CD4-positive, alpha-beta T cell (primary cell): ENCODE measurements around the gene PSRC1. TPM values are rescaled to one million over a fixed set of nuclear protein-coding genes. Genes with fewer than 3 reads are reported as not detected.

Experiments
- ATAC-seq: fragments of 200-7000 bp; cut with Tn5 transposase; one replicate; pipeline ENCODE4 v1.10.0; 2022; ENCODE audit warnings: mild to moderate bottlenecking; ENCODE audit not compliant: poor library complexity
- CTCF ChIA-PET: fragments of 350-600 bp; sonication (Branson Sonifier 250); formaldehyde crosslinking; loops from one replicate; lab custom pipeline; 2021; ENCODE audit warnings: antibody characterized with exemption, inconsistent platforms; lab: Charles Lee
- POLR2A ChIA-PET: fragments of 350-600 bp; sonication (Branson Sonifier 250); formaldehyde crosslinking; loops from one replicate; lab custom pipeline; 2021; ENCODE audit warnings: antibody characterized with exemption, inconsistent platforms; lab: Charles Lee
- DNase-seq, 14 experiments: peaks; one replicate each; pipeline ENCODE4 v3.0.0-alpha.2; 2013 to 2020; ENCODE audit warnings: mixed read lengths in 2 of 14
- H3K27ac ChIP-seq, 2 donors: one replicate each; pipeline versions ENCODE4 v1.5.1 to v1.7.0; 2013; ENCODE audit warnings: low read length in 2 of 2, low read depth in 1 of 2, mild to moderate bottlenecking in 1 of 2
- H3K27me3 ChIP-seq, 2 experiments: 1 replicate in 1 of 2; 2 replicates in 1 of 2; pipeline versions ENCODE4 v1.6.1 to v1.7.0; 2013; ENCODE audit warnings: low read length in 2 of 2, control low read depth in 1 of 2, mild to moderate bottlenecking in 1 of 2, moderate library complexity in 1 of 2; ENCODE audit not compliant: insufficient read depth in 2 of 2, control insufficient read depth in 1 of 2
- H3K36me3 ChIP-seq: one replicate; pipeline ENCODE4 v1.6.1; 2013; ENCODE audit warnings: low read length, control low read depth; ENCODE audit not compliant: insufficient read depth
- H3K4me1 ChIP-seq: one replicate; pipeline ENCODE4 v1.6.1; 2013; ENCODE audit warnings: low read length, control low read depth; ENCODE audit not compliant: insufficient read depth
- H3K4me3 ChIP-seq: one replicate; pipeline ENCODE4 v1.5.1; 2013; ENCODE audit warnings: mild to moderate bottlenecking, low read length, moderate library complexity
- H3K9me3 ChIP-seq, 2 experiments: 1 replicate in 1 of 2; 2 replicates in 1 of 2; pipeline versions ENCODE4 v1.6.1 to v1.7.0; 2013; ENCODE audit warnings: low read length in 2 of 2, mild to moderate bottlenecking in 2 of 2, control low read depth in 1 of 2, moderate library complexity in 1 of 2; ENCODE audit not compliant: control insufficient read depth in 1 of 2, insufficient read depth in 1 of 2
- H3K27ac Mint-ChIP-seq: one replicate; pipeline ENCODE4 v1.8.0; 2020; ENCODE audit warnings: mixed read lengths
- H3K27me3 Mint-ChIP-seq: one replicate; pipeline ENCODE4 v1.8.0; 2021; ENCODE audit warnings: mixed read lengths
- H3K36me3 Mint-ChIP-seq: one replicate; pipeline ENCODE4 v1.8.0; 2021; ENCODE audit warnings: low read depth, mixed read lengths
- H3K4me1 Mint-ChIP-seq: one replicate; pipeline ENCODE4 v1.8.0; 2021; ENCODE audit warnings: low read depth, mixed read lengths
- H3K4me3 Mint-ChIP-seq: one replicate; pipeline ENCODE4 v1.8.0; 2020; ENCODE audit warnings: mild to moderate bottlenecking, mixed read lengths
- H3K9me3 Mint-ChIP-seq: one replicate; pipeline ENCODE4 v1.8.0; 2020; ENCODE audit warnings: mixed read lengths
- CTCF ChIP-seq: fragments of 200-600 bp; IDR thresholded peaks from one replicate; pipeline ENCODE4 v1.8.0; 2022; ENCODE audit warnings: antibody characterized with exemption, mild to moderate bottlenecking
- intact Hi-C, 2 experiments: fragments of 100-400 bp; cut with DNase I in 1 of 2; cut with micrococcal nuclease in 1 of 2; formaldehyde crosslinking; loops; one replicate each; pipeline versions ENCODE4 v1.15.1 to v1.9.0; 2023 to 2025; cut with DNase I, micrococcal nuclease
- total RNA-seq, 174 experiments: library from RNA in 2 of 174; stranded (reverse) in 2 of 174; gene quantifications; one replicate each; pipeline ENCODE4 v1.2.3 and lab custom pipeline; 2021 to 2026

PSRC1 gene
- total RNA-seq, 2 experiments from 2014 or later: 0.22 to 0.91 TPM

GRCh38 chr1:109254621-109255096, 28.3 kb downstream of the PSRC1 start:
- DNase-seq: no peak
- Mint-ChIP-seq H3K4me1 (peaks cover 18% of the 10 kb centered on the region), H3K4me3 (no peak overlapping the region), H3K36me3 (no peaks in the 10 kb centered on the region), H3K27ac (no peak overlapping the region), H3K9me3 (no peaks in the 10 kb centered on the region), H3K27me3 (no peaks in the 10 kb centered on the region)
- no peaks in the 10 kb centered on the region for H3K36me3 ChIP-seq
- ATAC-seq: no peak
- POLR2A ChIA-PET: no interaction called here
- no peaks in the 10 kb centered on the region for H3K9me3 ChIP-seq
- H3K4me1 ChIP-seq: peaks cover 14% of the 10 kb centered on the region
- H3K4me3 ChIP-seq: no peak overlapping the region
- TF ChIP-seq CTCF: no peak
- peaks cover 0 to 9% of the 10 kb centered on the region in 2 experiments for H3K27me3 ChIP-seq
- CTCF ChIA-PET: interaction anchor here (1.9 kb wide), 1 partner anchor 22 kb away, joined by 5 read pairs; no protein-coding TSS in a partner anchor
- H3K27ac ChIP-seq: no peak overlapping the region
- intact Hi-C loops: no loop called here

- Mint-ChIP-seq H3K4me1 (peaks cover 21% of the 10 kb centered on the region), H3K27me3 (peaks cover 4% of the 10 kb centered on the region), H3K36me3 (no peaks in the 10 kb centered on the region), H3K9me3 (no peaks in the 10 kb centered on the region), H3K27ac (no peak overlapping the region), H3K4me3 (no peak overlapping the region)
- Histone ChIP-seq H3K4me1 (peaks cover 17% of the 10 kb centered on the region), H3K4me3 (no peak overlapping the region), H3K9me3 (no peaks in the 10 kb centered on the region), H3K27me3 (peaks cover 0 to 9% of the 10 kb centered on the region in 2 experiments), H3K36me3 (no peaks in the 10 kb centered on the region), H3K27ac (no peak overlapping the region)
- intact Hi-C loops: no loop called here
- no peak for TF ChIP-seq CTCF
- CTCF ChIA-PET: interaction anchor here (0.5 to 1.9 kb wide), 2 partner anchors 13 to 23 kb away, joined by 3 to 5 read pairs; no protein-coding TSS in a partner anchor
- POLR2A ChIA-PET: no interaction called here
- ATAC-seq: no peak
- DNase-seq: no peak
Observed at GRCh38 chr1:109253803-109254620, 28.9 kb downstream of the PSRC1 start.

- POLR2A ChIA-PET: no interaction called here
- intact Hi-C loops: no loop called here
Observed at GRCh38 chr1:109252893-109253802, 29.8 kb downstream of the PSRC1 start.

More at GRCh38 chr1:109252893-109253802, 29.8 kb downstream of the PSRC1 start:
- H3K9me3 ChIP-seq: no peaks in the 10 kb centered on the region
- DNase-seq: peak in 1 of 14 experiments; percentile 16
- Mint-ChIP-seq H3K27ac (no peak overlapping the region), H3K9me3 (no peaks in the 10 kb centered on the region), H3K4me3 (no peak overlapping the region), H3K36me3 (no peaks in the 10 kb centered on the region), H3K27me3 (peaks cover 4% of the 10 kb centered on the region), H3K4me1 (peaks cover 23% of the 10 kb centered on the region)
- no peak for TF ChIP-seq CTCF
- H3K27me3 ChIP-seq: peaks cover 0 to 13% of the 10 kb centered on the region in 2 experiments
- no peak for ATAC-seq
- H3K27ac ChIP-seq: no peak overlapping the region
- no peak overlapping the region for H3K4me3 ChIP-seq
- peaks cover 23% of the 10 kb centered on the region for H3K4me1 ChIP-seq
- CTCF ChIA-PET: no interaction called here
- no peaks in the 10 kb centered on the region for H3K36me3 ChIP-seq
